ENCODE results near the gene C1orf232.

The C1orf232 gene

DNA sequence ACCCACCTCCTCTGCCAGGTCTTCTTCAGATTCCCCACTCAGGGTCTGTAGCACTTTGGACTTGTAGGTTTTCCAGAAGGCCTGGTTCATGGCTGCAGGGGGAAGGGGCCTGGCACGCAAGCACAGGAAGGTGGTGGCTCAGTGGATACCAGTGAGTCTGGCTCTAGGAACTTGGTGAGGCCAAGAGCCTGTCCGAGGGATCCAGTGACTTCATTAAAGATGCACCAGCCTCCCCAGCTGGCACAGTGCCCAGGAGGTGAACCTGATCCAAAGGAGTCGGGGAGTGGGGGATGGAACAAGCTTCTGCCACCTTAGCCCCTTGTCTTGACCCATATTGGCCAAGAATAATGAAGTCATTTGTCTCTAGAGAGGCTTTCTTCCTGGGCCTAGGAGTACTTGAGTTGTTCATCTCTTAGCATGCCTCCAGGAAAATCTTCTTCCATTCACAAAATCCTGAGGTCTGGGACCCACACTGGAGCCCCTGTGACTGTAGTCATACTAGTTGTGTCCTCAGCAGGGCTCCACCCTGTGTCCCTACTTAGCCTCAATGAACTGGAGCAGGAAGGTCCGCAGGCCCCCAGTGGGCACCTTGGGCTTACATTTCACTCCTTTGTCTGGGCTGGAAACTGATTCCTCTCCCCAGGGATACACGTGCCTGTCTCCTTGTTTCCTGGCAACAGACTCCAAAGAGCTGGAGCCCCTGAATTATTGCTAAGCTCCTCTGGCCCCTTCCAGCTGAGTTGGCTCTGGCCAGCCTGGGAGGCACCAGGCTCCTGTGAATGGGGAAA is at the start of gene C1orf232:
C1orf232 (minus strand) TSS at position 554 of the 788 bp plus-strand sequence; CDS start at position 90, 464 bp downstream.
- Histone ChIP-seq H3K9ac (ENCODE audit: low read depth, low read length) (peak within 1 kb of the TSS; percentile 78), H3K4me1 (ENCODE audit: control insufficient read depth, insufficient read depth, low read length) (peaks cover 18% of the 10 kb centered on the region), H3K36me3 (ENCODE audit: control insufficient read depth, insufficient read depth, low read length) (peaks cover 8% of the 10 kb centered on the region), H3K27ac (ENCODE audit: low read depth, low read length) (peak within 1 kb of the TSS; percentile 72), H3K9me3 (ENCODE audit: control insufficient read depth, insufficient read depth, low read length) (no peaks in the 10 kb centered on the region), H3K4me3 (ENCODE audit: low read depth, low read length) (peak within 1 kb of the TSS; percentile 83), H3K27me3 (ENCODE audit: control insufficient read depth, insufficient read depth, low read length) (peaks cover 13% of the 10 kb centered on the region)

DNA sequence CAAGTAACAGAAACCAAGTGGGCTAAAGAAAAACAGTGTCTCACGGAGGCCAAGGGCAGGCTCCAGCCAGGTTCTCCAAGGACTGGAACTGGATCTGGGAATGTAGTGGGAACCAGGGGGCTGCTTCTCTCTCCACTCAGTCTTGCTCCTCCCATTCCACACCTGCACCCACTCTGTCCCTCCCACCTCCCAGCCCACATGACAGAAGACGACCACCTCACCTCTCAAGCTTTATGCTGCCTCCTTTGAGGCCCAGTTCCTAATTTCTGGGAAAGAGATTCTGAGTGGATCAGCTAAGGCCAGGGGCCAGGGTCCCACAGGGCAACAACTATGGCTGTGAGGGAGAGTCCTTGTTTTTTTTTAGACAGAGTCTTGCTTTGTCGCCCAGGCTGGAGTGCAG is 46.5 kb upstream of the C1orf232 start:
- peaks cover 6% of the 10 kb centered on the region for H3K27me3 ChIP-seq (ENCODE audit: control insufficient read depth, insufficient read depth, low read length)

DNA sequence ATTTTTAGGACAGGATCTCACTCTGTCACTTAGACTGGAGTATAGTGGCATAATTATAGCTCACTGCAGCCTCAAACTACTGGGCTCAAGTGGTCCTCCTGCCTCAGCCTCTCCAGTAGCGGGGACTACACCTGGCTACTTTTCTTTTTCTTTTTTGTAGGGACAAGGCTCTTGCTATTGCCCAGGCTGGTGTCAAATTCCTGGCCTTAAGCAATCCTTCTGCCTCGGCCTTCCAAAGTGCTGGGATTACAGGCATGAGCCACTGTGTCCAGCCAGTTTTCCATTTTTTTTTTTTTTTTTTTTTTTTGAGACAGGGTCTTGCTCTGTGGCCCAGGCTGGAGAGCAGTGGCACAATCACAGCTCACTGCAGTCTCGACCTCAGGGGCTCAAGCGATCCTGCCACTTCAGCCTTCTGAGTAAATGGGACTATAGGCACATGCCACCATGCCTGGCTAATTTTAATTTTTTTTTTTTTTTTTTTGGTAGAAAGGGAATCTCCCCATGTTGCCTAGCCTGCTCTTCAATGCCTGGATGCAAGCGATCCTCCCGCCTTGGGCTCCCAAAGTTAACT is 44.7 kb upstream of the C1orf232 start:
- Histone ChIP-seq H3K9me3 (ENCODE audit: control insufficient read depth, insufficient read depth, low read length) (no peaks in the 10 kb centered on the region), H3K27ac (ENCODE audit: low read depth, low read length) (no peak overlapping the region), H3K27me3 (ENCODE audit: control insufficient read depth, insufficient read depth, low read length) (no peaks in the 10 kb centered on the region), H3K9ac (ENCODE audit: low read depth, low read length) (no peak overlapping the region), H3K4me3 (ENCODE audit: low read depth, low read length) (no peak overlapping the region), H3K4me1 (ENCODE audit: control insufficient read depth, insufficient read depth, low read length) (no peaks in the 10 kb centered on the region), H3K36me3 (ENCODE audit: control insufficient read depth, insufficient read depth, low read length) (no peaks in the 10 kb centered on the region)

More for the DNA sequence above, 46.5 kb upstream of the C1orf232 start:
- H3K27ac ChIP-seq (ENCODE audit: low read depth, low read length): no peak overlapping the region
- peaks cover 3% of the 10 kb centered on the region; the same call in 1 of the 2 replicates for H3K4me1 ChIP-seq (ENCODE audit: control insufficient read depth, insufficient read depth, low read length)
- no peak overlapping the region for H3K9ac ChIP-seq (ENCODE audit: low read depth, low read length)
- no peaks in the 10 kb centered on the region for H3K9me3 ChIP-seq (ENCODE audit: control insufficient read depth, insufficient read depth, low read length)
- H3K36me3 ChIP-seq (ENCODE audit: control insufficient read depth, insufficient read depth, low read length): no peaks in the 10 kb centered on the region
- no peak overlapping the region for H3K4me3 ChIP-seq (ENCODE audit: low read depth, low read length)

GRCh38 chr1:26212726-26213125 is 44.0 kb upstream of the C1orf232 start:
- Histone ChIP-seq H3K4me3 (ENCODE audit: low read depth, low read length) (no peak overlapping the region), H3K9ac (ENCODE audit: low read depth, low read length) (no peak overlapping the region), H3K27ac (ENCODE audit: low read depth, low read length) (no peak overlapping the region), H3K4me1 (ENCODE audit: control insufficient read depth, insufficient read depth, low read length) (no peaks in the 10 kb centered on the region), H3K36me3 (ENCODE audit: control insufficient read depth, insufficient read depth, low read length) (no peaks in the 10 kb centered on the region), H3K9me3 (ENCODE audit: control insufficient read depth, insufficient read depth, low read length) (no peaks in the 10 kb centered on the region), H3K27me3 (ENCODE audit: control insufficient read depth, insufficient read depth, low read length) (no peaks in the 10 kb centered on the region)

DNA sequence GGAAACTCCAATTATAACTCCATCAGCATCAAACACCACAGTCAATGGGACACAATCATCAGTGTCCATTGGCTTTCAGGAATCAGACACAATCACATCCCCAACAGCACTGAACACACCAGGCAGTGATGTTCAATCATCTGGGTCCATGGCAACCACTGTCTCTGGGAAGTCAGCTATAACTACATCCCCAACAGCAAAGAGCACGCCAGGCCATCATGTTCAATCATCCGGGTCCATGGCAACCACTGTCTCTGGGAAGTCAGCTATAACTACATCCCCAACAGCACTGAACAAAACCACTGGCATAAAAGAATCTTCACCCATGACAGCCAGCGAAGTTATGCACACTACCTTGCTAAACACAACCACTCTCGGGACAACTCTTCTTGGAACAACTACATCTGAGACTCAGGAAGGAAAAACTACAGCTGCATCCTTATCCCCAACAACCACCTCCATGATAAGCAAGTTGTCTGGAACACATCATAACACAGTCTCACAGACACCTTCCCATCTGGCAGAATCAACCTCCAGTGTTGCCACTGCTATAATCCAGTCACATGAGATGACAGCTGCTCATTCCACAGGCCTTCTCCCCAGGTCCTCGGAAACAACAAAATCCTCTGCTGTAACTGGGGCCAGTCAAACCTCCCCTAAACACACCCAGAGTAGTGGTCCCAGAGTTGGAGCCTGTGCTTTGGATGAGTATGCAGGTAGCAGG is 41.5 kb upstream of the C1orf232 start:
- H3K4me1 ChIP-seq (ENCODE audit: control insufficient read depth, insufficient read depth, low read length): no peaks in the 10 kb centered on the region
- H3K27ac ChIP-seq (ENCODE audit: low read depth, low read length): no peak overlapping the region
- H3K36me3 ChIP-seq (ENCODE audit: control insufficient read depth, insufficient read depth, low read length): no peaks in the 10 kb centered on the region
- H3K27me3 ChIP-seq (ENCODE audit: control insufficient read depth, insufficient read depth, low read length): no peaks in the 10 kb centered on the region
- no peaks in the 10 kb centered on the region for H3K9me3 ChIP-seq (ENCODE audit: control insufficient read depth, insufficient read depth, low read length)
- H3K9ac ChIP-seq (ENCODE audit: low read depth, low read length): no peak overlapping the region
- H3K4me3 ChIP-seq (ENCODE audit: low read depth, low read length): no peak overlapping the region

GRCh38 chr1:26203642-26204318 is 35.0 kb upstream of the C1orf232 start:
- no peak overlapping the region for H3K9ac ChIP-seq (ENCODE audit: low read depth, low read length)
- H3K4me1 ChIP-seq (ENCODE audit: control insufficient read depth, insufficient read depth, low read length): peaks cover 11% of the 10 kb centered on the region; the same call in 1 of the 2 replicates
- no peaks in the 10 kb centered on the region for H3K27me3 ChIP-seq (ENCODE audit: control insufficient read depth, insufficient read depth, low read length)
- no peaks in the 10 kb centered on the region for H3K36me3 ChIP-seq (ENCODE audit: control insufficient read depth, insufficient read depth, low read length)
- H3K27ac ChIP-seq (ENCODE audit: low read depth, low read length): no peak overlapping the region
- H3K9me3 ChIP-seq (ENCODE audit: control insufficient read depth, insufficient read depth, low read length): no peaks in the 10 kb centered on the region
- H3K4me3 ChIP-seq (ENCODE audit: low read depth, low read length): no peak overlapping the region

DNA sequence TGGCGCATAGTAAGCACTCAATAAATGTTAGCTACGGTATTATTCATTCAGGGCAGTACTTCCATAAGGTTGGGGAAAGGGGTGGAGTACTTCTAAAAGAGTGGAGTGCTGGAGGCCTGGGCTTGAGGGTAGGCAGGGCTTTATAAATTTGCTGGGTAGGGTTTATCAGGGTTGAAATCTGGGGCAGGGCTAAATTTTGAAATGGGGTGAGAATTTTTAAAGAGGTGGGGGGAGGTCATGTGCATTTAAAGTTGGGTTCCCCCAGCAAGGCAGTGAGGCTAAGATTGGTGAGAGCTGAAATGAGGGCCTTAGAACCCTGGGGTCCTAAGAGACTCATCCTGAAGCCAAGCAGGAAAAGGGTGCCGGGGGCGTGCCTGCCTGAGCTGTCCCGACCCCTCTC is 31.6 kb upstream of the C1orf232 start:
- no peaks in the 10 kb centered on the region for H3K27me3 ChIP-seq (ENCODE audit: control insufficient read depth, insufficient read depth, low read length)
- H3K9ac ChIP-seq (ENCODE audit: low read depth, low read length): no peak overlapping the region
- H3K36me3 ChIP-seq (ENCODE audit: control insufficient read depth, insufficient read depth, low read length): no peaks in the 10 kb centered on the region
- H3K9me3 ChIP-seq (ENCODE audit: control insufficient read depth, insufficient read depth, low read length): no peaks in the 10 kb centered on the region
- H3K4me1 ChIP-seq (ENCODE audit: control insufficient read depth, insufficient read depth, low read length): peaks cover 11% of the 10 kb centered on the region; the same call in 1 of the 2 replicates
- 0 out of 2 replicates have a peak overlapping the region, but pooled peaks have one; percentile 61 for H3K4me3 ChIP-seq (ENCODE audit: low read depth, low read length)
- H3K27ac ChIP-seq (ENCODE audit: low read depth, low read length): no peak overlapping the region

DNA sequence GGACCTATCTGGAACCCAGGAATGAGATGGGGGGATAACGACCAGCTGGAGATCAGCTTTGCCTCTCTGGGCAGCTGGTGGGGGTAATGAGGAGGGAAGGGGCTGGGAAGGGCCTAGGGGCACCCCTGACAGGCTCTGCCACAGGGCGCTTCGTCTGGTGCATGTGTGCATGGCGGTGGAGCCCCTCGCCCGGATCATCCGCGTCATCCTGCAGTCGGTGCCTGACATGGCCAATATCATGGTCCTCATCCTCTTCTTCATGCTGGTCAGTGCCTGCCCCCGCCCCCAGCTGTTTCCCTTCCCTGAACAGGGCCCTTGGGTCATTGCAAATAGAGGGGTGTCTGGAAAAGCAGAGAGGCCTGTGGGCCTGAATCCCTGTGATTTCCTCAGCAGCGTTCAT is 29.1 kb upstream of the C1orf232 start:
- no peak overlapping the region for H3K4me3 ChIP-seq (ENCODE audit: low read depth, low read length)
- no peak overlapping the region for H3K9ac ChIP-seq (ENCODE audit: low read depth, low read length)
- no peak overlapping the region for H3K27ac ChIP-seq (ENCODE audit: low read depth, low read length)
- no peaks in the 10 kb centered on the region for H3K9me3 ChIP-seq (ENCODE audit: control insufficient read depth, insufficient read depth, low read length)
- peaks cover 11% of the 10 kb centered on the region; the same call in 1 of the 2 replicates for H3K4me1 ChIP-seq (ENCODE audit: control insufficient read depth, insufficient read depth, low read length)
- H3K27me3 ChIP-seq (ENCODE audit: control insufficient read depth, insufficient read depth, low read length): no peaks in the 10 kb centered on the region
- no peaks in the 10 kb centered on the region for H3K36me3 ChIP-seq (ENCODE audit: control insufficient read depth, insufficient read depth, low read length)

- H3K36me3 ChIP-seq (ENCODE audit: control insufficient read depth, insufficient read depth, low read length): no peaks in the 10 kb centered on the region
Observed at GRCh38 chr1:26197301-26197700, 28.5 kb upstream of the C1orf232 start.

DNA sequence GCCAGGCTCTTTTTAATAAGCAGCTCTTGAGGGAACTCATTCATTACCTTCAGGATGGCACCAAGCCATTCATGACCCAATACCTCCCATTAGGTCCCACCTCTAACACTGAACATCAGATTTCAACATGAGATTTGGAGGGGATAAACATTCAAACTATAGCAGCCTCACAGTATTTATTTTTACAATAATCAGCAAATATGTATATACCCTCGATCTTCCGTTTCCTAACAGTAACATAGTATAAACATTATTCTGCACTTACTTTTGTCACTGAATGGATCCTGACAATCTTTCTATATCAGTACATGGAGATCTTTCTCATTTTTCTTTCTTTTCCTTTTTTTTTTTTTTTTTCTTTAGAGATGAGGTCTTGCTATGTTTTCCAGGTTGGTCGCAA is 27.0 kb upstream of the C1orf232 start:
- Histone ChIP-seq H3K27ac (ENCODE audit: low read depth, low read length) (no peak overlapping the region), H3K36me3 (ENCODE audit: control insufficient read depth, insufficient read depth, low read length) (no peaks in the 10 kb centered on the region), H3K9ac (ENCODE audit: low read depth, low read length) (no peak overlapping the region), H3K9me3 (ENCODE audit: control insufficient read depth, insufficient read depth, low read length) (no peaks in the 10 kb centered on the region), H3K4me3 (ENCODE audit: low read depth, low read length) (no peak overlapping the region), H3K4me1 (ENCODE audit: control insufficient read depth, insufficient read depth, low read length) (peaks cover 4% of the 10 kb centered on the region), H3K27me3 (ENCODE audit: control insufficient read depth, insufficient read depth, low read length) (no peaks in the 10 kb centered on the region)

More at GRCh38 chr1:26197301-26197700, 28.5 kb upstream of the C1orf232 start:
- Histone ChIP-seq H3K9me3 (ENCODE audit: control insufficient read depth, insufficient read depth, low read length) (no peaks in the 10 kb centered on the region), H3K4me3 (ENCODE audit: low read depth, low read length) (no peak overlapping the region), H3K27ac (ENCODE audit: low read depth, low read length) (no peak overlapping the region), H3K27me3 (ENCODE audit: control insufficient read depth, insufficient read depth, low read length) (no peaks in the 10 kb centered on the region), H3K4me1 (ENCODE audit: control insufficient read depth, insufficient read depth, low read length) (peaks cover 11% of the 10 kb centered on the region; the same call in 1 of the 2 replicates), H3K9ac (ENCODE audit: low read depth, low read length) (no peak overlapping the region)
